GM23338 (cell line): Measurements from ENCODE around the gene TMEM150C. TPM values are rescaled to one million over a fixed set of nuclear protein-coding genes. Genes with fewer than 3 reads are reported as not detected.

Experiments used
- ATAC-seq: fragments of 200-7000 bp; cut with Tn5 transposase; 3 replicates; pipeline ENCODE4 v1.9.1; 2020
- DNase-seq: peaks from one replicate; pipeline ENCODE4 v3.0.0-alpha.2; 2015; ENCODE audit warnings: low spot score
- H2AFZ ChIP-seq: fragments of 200-600 bp; sonication (generic); 2 replicates; pipeline ENCODE4 v1.8.0; 2016; ENCODE audit warnings: antibody characterized with exemption, mild to moderate bottlenecking, moderate library complexity
- H3F3A ChIP-seq: fragments of 200-600 bp; sonication (generic); replicated peaks from 2 replicates; pipeline ENCODE4 v1.8.0; 2017; ENCODE audit warnings: antibody characterized with exemption, mixed run types, low read depth
- H3K27ac ChIP-seq: fragments of 200-600 bp; sonication (generic); 2 replicates; pipeline ENCODE4 v1.6.1; 2016; ENCODE audit warnings: low read depth
- H3K27me3 ChIP-seq: fragments of 200-600 bp; sonication (generic); 2 replicates; pipeline ENCODE4 v1.8.0; 2016; ENCODE audit warnings: mild to moderate bottlenecking, mixed run types, moderate library complexity; ENCODE audit not compliant: insufficient read depth
- H3K36me3 ChIP-seq: fragments of 200-600 bp; sonication (generic); 2 replicates; pipeline ENCODE4 v1.8.0; 2016; ENCODE audit warnings: mild to moderate bottlenecking; ENCODE audit not compliant: insufficient read depth
- H3K4me1 ChIP-seq: fragments of 200-600 bp; sonication (generic); 2 replicates; pipeline ENCODE4 v1.8.0; 2016; ENCODE audit warnings: mild to moderate bottlenecking, moderate library complexity; ENCODE audit not compliant: insufficient read depth
- H3K4me2 ChIP-seq: fragments of 200-600 bp; sonication (generic); 2 replicates; pipeline ENCODE4 v1.7.1; 2017; ENCODE audit warnings: mixed run types
- H3K4me3 ChIP-seq: fragments of 200-600 bp; sonication (generic); 2 replicates; pipeline ENCODE4 v1.6.1; 2016; ENCODE audit warnings: mixed run types
- H3K79me2 ChIP-seq: fragments of 200-600 bp; sonication (generic); replicated peaks from 2 replicates; pipeline ENCODE4 v1.8.0; 2017; ENCODE audit warnings: mild to moderate bottlenecking; ENCODE audit not compliant: insufficient read depth
- H3K9me2 ChIP-seq: fragments of 200-600 bp; sonication (generic); 2 replicates; pipeline ENCODE4 v1.8.0; 2017; ENCODE audit not compliant: insufficient read depth
- H4K20me1 ChIP-seq: fragments of 200-600 bp; sonication (generic); replicated peaks from 2 replicates; pipeline ENCODE4 v1.8.0; 2017; ENCODE audit warnings: mild to moderate bottlenecking; ENCODE audit not compliant: insufficient read depth
- H3K27ac Mint-ChIP-seq: 2 replicates; pipeline ENCODE4 v1.8.0; 2020; ENCODE audit warnings: inconsistent platforms, mild to moderate bottlenecking, moderate library complexity, mixed read lengths
- H3K27me3 Mint-ChIP-seq: 3 replicates; pipeline ENCODE4 v1.8.0; 2022; ENCODE audit warnings: low read depth, mild to moderate bottlenecking, moderate library complexity, mixed read lengths, inconsistent platforms; ENCODE audit not compliant: insufficient read depth, poor library complexity
- H3K36me3 Mint-ChIP-seq: 3 replicates; pipeline ENCODE4 v1.8.0; 2021; ENCODE audit warnings: low read depth, mild to moderate bottlenecking, inconsistent platforms, moderate library complexity, mixed read lengths
- H3K4me1 Mint-ChIP-seq: 3 replicates; pipeline ENCODE4 v1.8.0; 2020; ENCODE audit warnings: mild to moderate bottlenecking, inconsistent platforms, mixed read lengths
- H3K4me3 Mint-ChIP-seq: 3 replicates; pipeline ENCODE4 v1.8.0; 2021; ENCODE audit warnings: moderate library complexity, mild to moderate bottlenecking, inconsistent platforms, mixed read lengths
- H3K9me3 Mint-ChIP-seq: 3 replicates; pipeline ENCODE4 v1.8.0; 2020; ENCODE audit warnings: moderate library complexity, mild to moderate bottlenecking, inconsistent platforms, mixed read lengths
- EZH2phosphoT487 ChIP-seq: fragments of 200-600 bp; sonication (generic); IDR thresholded peaks from one replicate; pipeline ENCODE4 v1.8.1; 2018; ENCODE audit warnings: antibody characterized with exemption; ENCODE audit not compliant: unreplicated experiment
- NANOG ChIP-seq: IDR thresholded peaks from 2 replicates; pipeline ENCODE4 v1.6.1; 2016; ENCODE audit warnings: antibody characterized with exemption, borderline replicate concordance
- POLR2AphosphoS5 ChIP-seq: IDR thresholded peaks from 2 replicates; pipeline ENCODE4 v1.6.1; 2016; ENCODE audit warnings: antibody characterized with exemption, low read depth
- ZNF331 ChIP-seq: fragments of 250-450 bp; sonication (Bioruptor Pico); IDR thresholded peaks from 2 replicates; pipeline ENCODE4 v1.5.0; 2020; ENCODE audit warnings: low read depth, mild to moderate bottlenecking, moderate library complexity
- ZNF462 ChIP-seq: fragments of 250-450 bp; sonication (Bioruptor Pico); IDR thresholded peaks from 2 replicates; pipeline ENCODE4 v1.5.0; 2020; ENCODE audit warnings: mild to moderate bottlenecking, moderate library complexity
- polyA plus RNA-seq: library from polyadenylated mRNA; unstranded; fragments of >200 nt; fragmentation: Nextera tagmentation; extraction: Ambion mirVana; gene quantifications from 2 replicates; pipeline ENCODE4 v1.2.1, GENCODE V29; 2016
- total RNA-seq: library from RNA; depleted of rRNA; stranded (reverse); fragments of >200 nt; shearing (Covaris generic); gene quantifications from 2 replicates; pipeline ENCODE4 v1.2.3, GENCODE V29; 2014
- TF ChIP-seq, protein P1 (sequence below), 2 experiments: fragments of 200-600 bp in 1 of 2; sonication (generic) in 1 of 2; conservative IDR thresholded peaks; 2 replicates each; pipeline versions ENCODE4 v1.5.1 to v1.6.1; 2016 to 2017; ENCODE audit warnings: antibody characterized with exemption in 2 of 2, low read depth in 2 of 2, mild to moderate bottlenecking in 2 of 2, moderate library complexity in 1 of 2

The TMEM150C gene
- total and polyA plus RNA-seq, 2 experiments from 2014 or later = 1.7 to 4.0 TPM

- TF ChIP-seq ZNF462 (CRISPR knock-in tag) = no peak
- no peak for TF ChIP-seq ZNF331 (CRISPR knock-in tag)
Measured at GRCh38 chr4:82593411-82593810, 31.6 kb upstream of the TMEM150C start (continued).

DNA sequence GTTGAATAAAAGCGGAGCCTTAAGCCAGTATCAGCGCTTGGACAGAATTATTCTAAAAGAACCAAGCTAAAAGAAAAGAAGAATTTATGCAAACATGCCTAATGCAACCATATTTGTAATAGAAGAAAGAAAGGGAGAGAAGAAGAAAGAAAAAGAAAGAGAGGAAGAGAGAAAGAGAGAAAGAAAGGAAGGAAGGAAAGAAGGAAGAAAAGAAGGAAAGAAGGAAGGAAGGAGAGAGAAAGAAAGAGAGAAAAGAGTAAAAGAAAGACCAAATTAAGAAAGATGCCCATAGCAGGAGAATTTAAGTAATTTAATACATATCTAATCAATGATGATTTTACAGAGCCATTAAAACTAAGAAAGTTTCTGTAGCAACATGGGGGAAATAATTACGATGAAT, 30.9 kb upstream of the TMEM150C start:
- Mint-ChIP-seq H3K9me3 (no peaks in the 10 kb centered on the region), H3K36me3 (no peaks in the 10 kb centered on the region), H3K4me3 (no peak overlapping the region), H3K4me1 (peaks cover 49% of the 10 kb centered on the region), H3K27me3 (peaks cover 7% of the 10 kb centered on the region), H3K27ac (no peak overlapping the region)
- Histone ChIP-seq H3K4me3 (no peak overlapping the region), H3K36me3 (no peaks in the 10 kb centered on the region), H3K4me1 (peaks cover 28% of the 10 kb centered on the region), H2AFZ (no peak overlapping the region), H3K79me2 (no peaks in the 10 kb centered on the region), H3K27ac (no peak overlapping the region), H3K4me2 (no peak overlapping the region), H3F3A (no peaks in the 10 kb centered on the region), H3K27me3 (no peaks in the 10 kb centered on the region), H3K9me2 (peaks cover 9% of the 10 kb centered on the region; the same call in 1 of the 2 replicates), H4K20me1 (no peaks in the 10 kb centered on the region)
- DNase-seq (no peak), ATAC-seq (no peak)
- TF ChIP-seq POLR2AphosphoS5 (no peak), ZNF462 (CRISPR knock-in tag) (no peak), EZH2phosphoT487 (no peak), NANOG (no peak)
- TF ChIP-seq, protein P1, sequence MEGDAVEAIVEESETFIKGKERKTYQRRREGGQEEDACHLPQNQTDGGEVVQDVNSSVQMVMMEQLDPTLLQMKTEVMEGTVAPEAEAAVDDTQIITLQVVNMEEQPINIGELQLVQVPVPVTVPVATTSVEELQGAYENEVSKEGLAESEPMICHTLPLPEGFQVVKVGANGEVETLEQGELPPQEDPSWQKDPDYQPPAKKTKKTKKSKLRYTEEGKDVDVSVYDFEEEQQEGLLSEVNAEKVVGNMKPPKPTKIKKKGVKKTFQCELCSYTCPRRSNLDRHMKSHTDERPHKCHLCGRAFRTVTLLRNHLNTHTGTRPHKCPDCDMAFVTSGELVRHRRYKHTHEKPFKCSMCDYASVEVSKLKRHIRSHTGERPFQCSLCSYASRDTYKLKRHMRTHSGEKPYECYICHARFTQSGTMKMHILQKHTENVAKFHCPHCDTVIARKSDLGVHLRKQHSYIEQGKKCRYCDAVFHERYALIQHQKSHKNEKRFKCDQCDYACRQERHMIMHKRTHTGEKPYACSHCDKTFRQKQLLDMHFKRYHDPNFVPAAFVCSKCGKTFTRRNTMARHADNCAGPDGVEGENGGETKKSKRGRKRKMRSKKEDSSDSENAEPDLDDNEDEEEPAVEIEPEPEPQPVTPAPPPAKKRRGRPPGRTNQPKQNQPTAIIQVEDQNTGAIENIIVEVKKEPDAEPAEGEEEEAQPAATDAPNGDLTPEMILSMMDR (conservative IDR thresholded peaks at IDR 0.05; ENCODE audit: low read depth in 2 of 2) = no peak
